Activated T-cell treated with anti-CD3 and anti-CD28 coated beads for 1 hour (primary cell): ENCODE data around the gene DGCR2.
"Not testable (repeated sequence)": the region's sequence is repeated elsewhere in the genome, so short reads cannot be mapped to it uniquely, and the experiment has no call there.

Source experiments
- DNase-seq: peaks from one replicate; pipeline ENCODE4 v3.0.0-alpha.2; 2020; ENCODE audit warnings: low read depth

Gene DGCR2

GRCh38 chr22:19029113-19030103 lies 92.8 kb downstream of the DGCR2 start:
- DNase-seq: not testable (repeated sequence)

- not testable (repeated sequence) for DNase-seq
These were observed 94.2 kb downstream of the DGCR2 start for GRCh38 chr22:19028060-19028455.

- not testable (repeated sequence) for DNase-seq
These were observed 94.7 kb downstream of the DGCR2 start for GRCh38 chr22:19027371-19028059.

GRCh38 chr22:19026080-19026479 lies 96.1 kb downstream of the DGCR2 start:
- not testable (repeated sequence) for DNase-seq

GRCh38 chr22:19024956-19025489 lies 97.2 kb downstream of the DGCR2 start:
- not testable (repeated sequence) for DNase-seq

DNA sequence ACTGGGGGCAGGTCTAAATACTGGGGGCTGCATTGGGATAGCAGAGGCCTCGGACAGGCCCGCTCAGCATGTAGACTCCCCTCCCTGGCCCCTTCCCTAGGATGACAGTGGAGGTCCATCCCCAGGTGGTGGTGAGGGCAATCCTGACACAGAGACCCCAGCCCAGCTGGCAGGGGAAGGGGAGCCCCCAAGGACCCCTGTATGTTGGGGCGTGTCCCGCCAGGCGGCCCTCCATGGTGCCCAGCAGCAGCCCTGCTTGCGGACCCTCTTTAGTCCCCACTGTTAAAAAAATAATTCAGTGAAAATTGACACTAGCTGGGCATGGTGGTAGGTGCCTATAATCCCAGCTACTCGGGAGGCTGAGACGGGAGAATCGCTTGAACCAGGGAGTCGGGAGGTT lies 98.3 kb downstream of the DGCR2 start:
- not testable (repeated sequence) for DNase-seq

- no peak for DNase-seq
These were observed 99.5 kb downstream of the DGCR2 start for GRCh38 chr22:19022755-19023154.

GRCh38 chr22:19019679-19020032 lies 102.6 kb downstream of the DGCR2 start:
- no peak for DNase-seq

GRCh38 chr22:19019029-19019678 lies 103.1 kb downstream of the DGCR2 start:
- no peak for DNase-seq

GRCh38 chr22:19018256-19018655 lies 104.0 kb downstream of the DGCR2 start:
- DNase-seq: no peak

DNA sequence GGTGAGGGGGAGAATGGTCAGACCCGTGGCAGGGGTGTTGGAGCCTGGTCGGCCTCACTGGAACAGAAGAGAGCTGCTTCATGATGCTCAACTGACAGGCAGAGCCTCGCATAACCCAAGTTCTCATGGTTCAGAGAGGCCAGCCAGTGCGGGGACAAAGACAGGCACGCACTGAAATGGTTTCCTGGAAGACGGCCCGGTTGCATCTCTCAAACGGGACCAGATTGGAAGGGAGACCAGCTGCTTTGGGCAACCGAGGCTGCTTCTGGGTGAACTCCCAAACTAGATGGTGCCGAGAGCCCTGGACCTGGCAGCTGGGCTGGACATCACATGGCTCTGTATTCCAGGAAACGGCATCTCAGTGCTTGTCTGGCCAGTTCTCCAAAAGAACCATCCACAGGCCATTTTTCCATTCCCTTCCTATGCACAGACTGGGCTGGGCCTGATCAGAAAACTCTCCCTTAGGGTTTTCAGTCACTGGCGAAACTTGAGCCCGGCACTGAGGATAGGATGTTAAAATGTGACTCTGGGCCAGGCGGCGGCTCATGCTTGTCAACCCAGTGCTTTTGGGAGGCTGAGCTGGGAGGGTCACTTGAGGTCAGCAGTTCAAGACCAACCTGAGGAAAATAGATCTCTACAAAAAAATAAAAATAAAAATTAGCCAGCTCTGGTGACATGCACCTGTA lies 106.0 kb downstream of the DGCR2 start:
- DNase-seq: no peak

DNA sequence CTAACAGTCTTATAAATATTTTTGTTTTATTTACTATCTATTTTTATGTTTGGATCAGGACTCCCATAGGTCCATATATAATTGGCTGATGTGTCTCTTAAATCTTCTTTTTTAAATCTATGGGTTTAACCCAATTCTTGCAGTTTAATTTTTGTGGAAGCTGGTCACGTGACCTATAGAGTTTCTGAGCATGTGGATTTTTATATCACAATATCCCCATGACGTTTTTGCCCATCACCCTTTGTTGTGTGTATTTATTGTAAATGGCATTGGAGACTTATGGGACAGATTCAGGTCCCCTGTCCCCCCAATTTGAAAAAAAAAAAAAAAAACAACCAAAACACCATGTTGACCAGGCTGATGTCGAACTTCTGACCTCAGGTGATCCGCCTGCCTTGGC lies 107.3 kb downstream of the DGCR2 start:
- no peak for DNase-seq

GRCh38 chr22:19013881-19014598 lies 108.2 kb downstream of the DGCR2 start:
- DNase-seq: not testable (repeated sequence)

GRCh38 chr22:19013411-19013810 lies 108.8 kb downstream of the DGCR2 start:
- DNase-seq: not testable (repeated sequence)

- DNase-seq: no peak
These were observed 109.8 kb downstream of the DGCR2 start for GRCh38 chr22:19012308-19012986.

DNA sequence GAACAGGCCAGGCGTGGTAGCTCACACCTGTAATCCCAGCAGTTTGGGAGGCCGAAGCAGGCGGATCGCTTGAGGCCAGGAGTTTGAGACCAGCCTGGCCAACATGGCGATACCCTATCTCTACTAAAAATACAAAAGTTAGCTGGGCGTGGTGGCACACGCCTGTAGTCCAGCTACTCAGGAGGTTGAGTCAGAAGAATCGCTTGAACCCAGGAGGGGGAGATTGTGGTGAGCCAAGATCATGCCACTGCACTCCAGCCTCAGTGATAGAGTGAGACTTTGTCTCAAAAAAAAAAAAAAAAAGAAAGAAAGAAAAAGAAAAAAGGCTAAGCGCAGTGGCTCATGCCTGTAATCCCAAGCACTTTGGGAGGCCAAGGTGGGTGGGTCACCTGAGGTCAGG lies 110.6 kb downstream of the DGCR2 start:
- not testable (repeated sequence) for DNase-seq

DNA sequence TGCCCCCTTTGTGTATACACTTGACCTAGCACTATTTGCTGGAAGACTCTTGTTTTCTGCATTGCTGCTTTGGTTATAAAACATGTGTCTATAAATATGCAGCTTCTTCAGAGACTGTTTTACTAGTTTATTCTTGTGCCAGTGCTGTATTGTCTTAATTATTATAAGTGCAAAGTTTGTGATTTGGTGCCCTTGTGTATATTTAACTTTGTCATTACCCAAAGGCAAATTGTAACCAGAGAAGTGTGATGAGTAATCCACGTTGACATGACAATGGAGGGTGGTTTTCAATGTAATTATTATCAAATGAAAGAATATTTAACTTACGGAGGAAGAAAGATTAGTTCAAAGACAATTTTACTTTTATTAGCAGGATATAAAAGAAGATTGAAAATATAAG lies 111.1 kb downstream of the DGCR2 start:
- no peak for DNase-seq

- DNase-seq: no peak
These were observed 116.3 kb downstream of the DGCR2 start for GRCh38 chr22:19005905-19006304.

GRCh38 chr22:19004471-19004870 lies 117.7 kb downstream of the DGCR2 start:
- DNase-seq: no peak

- no peak for DNase-seq
These were observed 118.7 kb downstream of the DGCR2 start for GRCh38 chr22:19003508-19003907.

DNA sequence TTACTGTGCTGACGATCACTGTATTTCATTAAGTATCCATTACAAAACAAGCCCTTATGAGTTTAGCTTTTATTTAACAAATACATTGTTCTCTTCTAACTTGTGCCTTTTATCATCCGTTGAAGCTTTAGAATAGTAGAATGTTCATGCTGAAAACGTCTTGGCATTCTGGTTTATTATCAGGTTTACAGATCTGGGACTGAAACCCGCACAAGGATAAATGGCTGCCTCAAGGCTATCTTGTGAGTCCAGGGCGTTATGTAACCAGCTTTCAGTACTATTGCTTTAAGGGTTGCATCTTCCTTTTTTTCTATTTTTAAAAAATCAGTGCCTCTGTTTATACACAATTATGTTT lies 119.6 kb downstream of the DGCR2 start:
- no peak for DNase-seq
